GM12873 (cell line): Measurements from ENCODE around the gene STYXL2.

Source experiments
- TF ChIP-seq, protein P1 (sequence below): IDR thresholded peaks from 2 replicates; pipeline ENCODE4 v1.5.1; 2012; ENCODE audit warnings: low read depth, mild to moderate bottlenecking, moderate library complexity, low read length, control low read depth; ENCODE audit not compliant: insufficient read depth; ENCODE audit errors: missing control alignments

Gene STYXL2

DNA sequence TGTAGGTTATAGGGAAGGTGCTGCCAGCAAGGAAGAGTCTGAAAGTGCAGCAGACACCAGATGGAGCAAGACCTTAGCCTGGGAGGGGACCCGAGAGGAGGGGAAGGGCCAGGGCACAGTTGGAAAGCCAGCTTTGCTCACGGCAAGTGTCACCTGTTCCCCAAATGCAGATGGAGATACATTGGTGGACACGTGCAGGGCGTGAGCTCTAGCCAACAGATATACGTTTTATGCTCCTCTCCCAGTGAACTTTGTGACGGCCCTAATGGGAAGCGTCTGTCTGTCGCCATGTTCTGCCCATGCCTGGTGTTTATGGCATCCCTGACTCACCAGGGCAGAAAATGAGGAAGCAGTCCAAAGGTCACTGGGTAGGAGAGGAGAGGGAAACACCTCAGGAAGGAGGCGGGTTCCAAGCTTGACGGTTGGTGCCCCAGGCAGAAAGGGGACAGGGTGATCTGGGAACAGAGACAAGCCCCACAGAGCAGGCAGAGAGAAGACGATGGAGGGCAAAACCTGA lies 11.3 kb upstream of the STYXL2 start:
- TF ChIP-seq, protein P1, sequence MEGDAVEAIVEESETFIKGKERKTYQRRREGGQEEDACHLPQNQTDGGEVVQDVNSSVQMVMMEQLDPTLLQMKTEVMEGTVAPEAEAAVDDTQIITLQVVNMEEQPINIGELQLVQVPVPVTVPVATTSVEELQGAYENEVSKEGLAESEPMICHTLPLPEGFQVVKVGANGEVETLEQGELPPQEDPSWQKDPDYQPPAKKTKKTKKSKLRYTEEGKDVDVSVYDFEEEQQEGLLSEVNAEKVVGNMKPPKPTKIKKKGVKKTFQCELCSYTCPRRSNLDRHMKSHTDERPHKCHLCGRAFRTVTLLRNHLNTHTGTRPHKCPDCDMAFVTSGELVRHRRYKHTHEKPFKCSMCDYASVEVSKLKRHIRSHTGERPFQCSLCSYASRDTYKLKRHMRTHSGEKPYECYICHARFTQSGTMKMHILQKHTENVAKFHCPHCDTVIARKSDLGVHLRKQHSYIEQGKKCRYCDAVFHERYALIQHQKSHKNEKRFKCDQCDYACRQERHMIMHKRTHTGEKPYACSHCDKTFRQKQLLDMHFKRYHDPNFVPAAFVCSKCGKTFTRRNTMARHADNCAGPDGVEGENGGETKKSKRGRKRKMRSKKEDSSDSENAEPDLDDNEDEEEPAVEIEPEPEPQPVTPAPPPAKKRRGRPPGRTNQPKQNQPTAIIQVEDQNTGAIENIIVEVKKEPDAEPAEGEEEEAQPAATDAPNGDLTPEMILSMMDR = no peak

- TF ChIP-seq, protein P1 = no peak
These were observed 10.7 kb upstream of the STYXL2 start for GRCh38 chr1:167083066-167083665.

DNA sequence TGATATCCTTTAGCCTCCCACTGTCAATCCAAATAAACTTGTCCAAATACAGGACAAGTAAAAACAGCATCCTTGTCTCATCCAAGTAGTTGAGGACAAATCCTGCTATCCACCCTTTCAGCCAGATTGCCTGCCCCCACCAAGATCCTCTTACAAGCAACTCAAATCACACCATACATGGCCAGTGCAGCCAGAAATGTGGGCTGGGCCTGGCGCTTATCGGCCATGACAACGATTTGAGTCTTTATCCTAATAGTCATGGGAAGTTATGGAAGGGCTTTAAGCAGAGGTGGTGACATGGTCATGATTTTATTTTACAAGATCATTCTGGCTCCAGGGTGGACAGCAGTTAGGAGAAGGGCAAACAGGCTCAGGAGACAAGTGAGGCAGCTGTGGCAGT lies 10.0 kb upstream of the STYXL2 start:
- TF ChIP-seq, protein P1 = no peak

DNA sequence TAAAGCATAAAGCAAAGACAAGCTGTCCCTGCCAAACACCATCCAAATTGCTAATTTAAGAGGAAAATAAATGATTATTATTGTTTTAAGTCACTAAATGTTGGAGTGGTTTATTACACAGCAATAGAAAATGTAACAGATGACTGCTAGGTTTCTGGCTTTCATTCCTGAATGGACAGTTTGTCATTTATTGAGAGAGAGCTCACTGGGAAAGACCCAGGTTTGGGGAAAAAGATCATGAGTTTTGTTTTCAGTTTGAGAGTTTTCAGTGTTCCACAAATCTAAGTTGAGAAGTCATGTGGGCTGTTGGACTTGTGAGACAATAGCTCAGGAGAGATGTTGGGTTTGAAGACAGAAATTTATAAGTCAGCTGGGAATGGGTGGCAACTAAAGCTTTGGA lies 9.1 kb upstream of the STYXL2 start:
- TF ChIP-seq, protein P1 = no peak

GRCh38 chr1:167086033-167086432 lies 7.8 kb upstream of the STYXL2 start:
- TF ChIP-seq, protein P1 = no peak

DNA sequence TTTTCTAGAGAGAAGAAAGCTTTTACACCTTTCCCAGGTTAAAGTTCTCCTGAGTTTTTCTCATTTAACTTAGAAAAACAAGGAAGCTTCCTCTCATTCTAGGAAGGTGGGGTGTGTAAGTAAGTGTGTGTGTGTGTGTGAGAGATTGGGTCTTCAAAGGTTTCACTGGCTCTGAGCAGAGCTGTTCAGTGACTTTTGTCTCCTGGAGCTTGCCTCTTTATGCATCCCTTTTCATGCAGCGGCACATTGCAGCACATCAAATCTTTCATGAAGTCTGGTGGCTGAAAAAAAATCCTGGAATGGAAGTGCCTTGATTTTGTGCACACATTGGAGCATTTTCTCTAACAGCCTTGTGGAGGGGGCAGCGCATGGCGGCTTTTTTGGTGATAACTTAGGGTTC lies 7.1 kb upstream of the STYXL2 start:
- TF ChIP-seq, protein P1 = no peak

DNA sequence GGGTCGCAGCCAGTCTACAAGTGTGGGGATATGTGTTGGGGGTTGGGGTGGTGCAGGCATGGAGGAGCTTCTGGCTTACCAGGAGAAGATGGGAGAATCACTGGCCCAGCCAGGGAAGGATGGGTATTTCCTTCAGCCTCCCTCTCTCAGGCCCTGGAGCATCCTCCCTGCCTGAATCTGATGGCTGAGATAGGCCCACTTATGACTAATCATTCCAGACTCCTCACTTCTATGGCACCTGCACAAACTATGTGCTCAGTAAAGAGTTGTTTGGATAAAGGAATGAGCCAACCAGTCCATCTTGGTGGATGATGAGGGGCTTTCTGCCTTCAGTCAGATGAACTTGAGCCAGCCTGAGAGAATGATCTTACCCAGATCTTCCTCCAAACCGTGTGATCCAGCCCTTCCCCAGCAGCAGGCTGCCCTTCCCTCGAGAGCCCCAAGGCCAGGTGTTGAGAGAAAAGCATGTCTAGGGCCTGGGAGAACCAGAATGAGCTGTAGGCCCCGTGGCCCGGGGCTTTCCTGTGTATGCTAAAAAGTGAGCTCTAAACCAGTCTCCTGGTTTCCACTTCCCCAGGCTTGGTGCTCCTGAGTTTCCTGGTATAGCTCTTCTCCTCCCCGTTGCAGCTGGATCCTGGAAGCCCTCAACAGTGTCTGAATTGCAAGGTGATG lies 5.0 kb upstream of the STYXL2 start:
- TF ChIP-seq, protein P1 = no peak
